ENCODE data around the gene HOXA3. TPM values are rescaled to one million over a fixed set of nuclear protein-coding genes. Genes with fewer than 3 reads are reported as not detected.

HOXA3 gene
- total RNA-seq, 1 experiment from 2014 or later, result not detected

DNA sequence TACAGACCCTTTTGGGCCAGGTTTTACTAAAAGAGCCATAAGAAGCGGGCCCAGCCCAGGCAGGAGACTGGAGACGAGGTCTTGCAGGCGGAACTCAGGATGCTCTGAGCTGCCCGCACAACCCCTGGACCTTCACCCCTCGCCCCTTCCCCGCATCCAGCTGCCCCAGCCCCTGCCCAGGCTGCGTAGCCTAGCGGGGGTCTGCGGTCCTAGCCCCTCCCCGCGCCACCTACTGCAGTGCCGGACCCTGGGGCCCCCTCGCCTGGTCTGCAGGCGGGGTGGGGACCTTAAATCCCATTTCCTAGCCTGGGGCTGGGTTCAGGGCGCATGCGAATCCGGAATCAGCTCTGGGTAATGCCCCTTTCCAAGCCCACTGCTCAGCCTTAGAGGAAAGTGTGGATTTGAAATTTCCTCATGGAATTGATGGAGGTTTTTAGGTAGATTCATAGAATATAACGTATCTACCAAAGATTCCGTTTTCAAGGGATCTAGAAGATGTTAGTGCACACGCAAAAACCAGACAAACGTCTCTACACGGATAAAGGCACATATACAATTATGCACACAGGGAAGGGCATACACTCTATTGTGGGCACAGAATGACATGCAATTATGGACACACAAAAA is 546 bp upstream of the HOXA3 start:
- no peak for DNase-seq (ENCODE audit: low spot score)
- Mint-ChIP-seq H3K27ac (no peak overlapping the region), H3K4me3 (no peak overlapping the region), H3K27me3 (ENCODE audit: low read depth) (peaks cover 100% of the 10 kb centered on the region), H3K4me1 (peaks cover 28% of the 10 kb centered on the region), H3K36me3 (peaks cover 3% of the 10 kb centered on the region), H3K9me3 (no peaks in the 10 kb centered on the region)
- CTCF ChIA-PET, result interaction anchor here (1.1 to 4.0 kb wide), 4 partner anchors 9 to 30 kb away, joined by 4 to 74 read pairs (median 11); partner anchors contain the start of gene HOXA5
- TF ChIP-seq FOXP1 (CRISPR knock-in tag; IDR thresholded peaks at IDR 0.05; ENCODE audit: borderline replicate concordance), result no peak
- no peak for ATAC-seq
- POLR2A ChIA-PET, result no interaction called here

DNA sequence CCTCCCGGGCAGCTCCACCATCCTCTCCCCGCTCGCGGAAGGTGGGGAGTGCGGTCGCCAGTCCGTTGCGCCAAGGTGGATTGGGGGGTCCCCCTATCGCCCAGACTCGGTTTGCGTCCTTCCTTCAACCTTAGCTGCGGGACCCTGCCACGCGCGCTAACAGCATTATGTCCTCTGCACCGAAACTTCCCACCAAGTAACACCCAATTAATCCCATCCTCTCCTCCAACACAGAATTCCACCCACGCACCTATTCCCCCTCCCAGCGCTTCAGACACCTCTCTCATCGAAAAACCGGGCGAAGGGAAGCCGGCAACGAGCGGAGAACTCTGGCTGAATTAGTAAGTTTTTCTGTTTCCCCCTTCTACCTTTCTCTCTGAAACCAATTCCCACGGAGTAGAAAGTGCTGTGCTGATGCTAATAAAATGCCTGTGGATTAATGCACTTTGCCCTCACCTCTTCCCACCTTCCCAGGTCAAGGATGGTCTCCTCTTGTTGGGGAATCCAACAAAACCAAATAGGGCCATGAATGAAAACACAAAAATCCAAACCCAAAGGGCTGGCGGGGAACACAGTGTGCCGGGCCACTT is 947 bp downstream of the HOXA3 start:
- no peaks in the 10 kb centered on the region for H3K9me3 Mint-ChIP-seq
- ChIA-PET CTCF (interaction anchor here (0.6 to 4.0 kb wide), 13 partner anchors 7 to 460 kb away, joined by 3 to 74 read pairs (median 4); partner anchors contain the start of gene HOXA9), POLR2A (no interaction called here)
- TF ChIP-seq, protein P1, sequence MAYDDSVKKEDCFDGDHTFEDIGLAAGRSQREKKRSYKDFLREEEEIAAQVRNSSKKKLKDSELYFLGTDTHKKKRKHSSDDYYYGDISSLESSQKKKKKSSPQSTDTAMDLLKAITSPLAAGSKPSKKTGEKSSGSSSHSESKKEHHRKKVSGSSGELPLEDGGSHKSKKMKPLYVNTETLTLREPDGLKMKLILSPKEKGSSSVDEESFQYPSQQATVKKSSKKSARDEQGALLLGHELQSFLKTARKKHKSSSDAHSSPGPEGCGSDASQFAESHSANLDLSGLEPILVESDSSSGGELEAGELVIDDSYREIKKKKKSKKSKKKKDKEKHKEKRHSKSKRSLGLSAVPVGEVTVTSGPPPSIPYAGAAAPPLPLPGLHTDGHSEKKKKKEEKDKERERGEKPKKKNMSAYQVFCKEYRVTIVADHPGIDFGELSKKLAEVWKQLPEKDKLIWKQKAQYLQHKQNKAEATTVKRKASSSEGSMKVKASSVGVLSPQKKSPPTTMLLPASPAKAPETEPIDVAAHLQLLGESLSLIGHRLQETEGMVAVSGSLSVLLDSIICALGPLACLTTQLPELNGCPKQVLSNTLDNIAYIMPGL (CRISPR knock-in tag; IDR thresholded peaks at IDR 0.05), result 0 out of 2 replicates have a peak, but pooled peaks have one; percentile 4
- no peak for TF ChIP-seq CREB1 (CRISPR knock-in tag; IDR thresholded peaks at IDR 0.05)
- no peak overlapping the region for H3K27ac Mint-ChIP-seq
- H3K4me1 Mint-ChIP-seq, result peaks cover 30% of the 10 kb centered on the region
- ATAC-seq (no peak), DNase-seq (ENCODE audit: low spot score) (no peak)
- H3K27me3 Mint-ChIP-seq (ENCODE audit: low read depth), result peaks cover 100% of the 10 kb centered on the region
- H3K36me3 Mint-ChIP-seq, result peaks cover 3% of the 10 kb centered on the region
- H3K4me3 Mint-ChIP-seq, result peak overlapping the region; percentile 55

DNA sequence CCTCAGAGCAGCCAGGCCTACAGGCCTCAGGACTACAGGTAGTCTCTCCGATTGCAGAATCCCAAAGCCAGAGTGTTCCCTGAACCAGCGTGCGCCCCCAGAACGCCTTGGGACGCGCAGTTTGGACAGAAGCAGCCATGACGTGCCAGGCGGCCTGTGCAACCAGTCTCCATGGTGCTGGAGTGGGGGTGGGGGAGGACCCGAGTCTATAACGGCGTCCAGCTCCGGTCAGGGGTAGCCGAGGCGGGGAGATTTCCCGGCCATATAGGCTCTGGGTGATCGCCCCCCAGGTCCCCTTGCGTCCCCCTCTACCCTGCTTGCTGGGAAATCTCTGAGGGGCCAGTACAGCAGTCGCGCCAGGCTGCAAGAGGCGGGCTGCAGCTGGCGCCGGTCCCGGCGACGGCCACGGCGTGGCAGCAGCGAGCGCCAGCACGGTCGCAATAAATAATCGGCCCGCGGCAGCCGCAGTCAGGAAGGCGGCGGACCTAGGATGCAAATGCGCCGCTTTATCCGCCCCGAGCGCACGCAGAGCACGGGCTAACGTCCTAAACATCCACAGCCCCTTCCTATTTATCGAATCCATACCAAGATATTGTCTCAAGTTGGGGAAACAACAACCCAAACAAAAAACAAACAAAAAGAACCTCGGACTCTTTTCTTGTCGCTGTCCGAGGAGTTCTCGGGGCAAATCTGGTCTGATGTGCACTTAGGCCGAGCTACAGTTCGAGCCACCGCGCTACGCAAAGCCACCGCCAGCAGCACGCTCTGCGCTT is 1.6 kb downstream of the HOXA3 start:
- CTCF ChIA-PET, result interaction anchor here (0.6 to 4.0 kb wide), 15 partner anchors 8 to 468 kb away, joined by 3 to 74 read pairs (median 4); partner anchors contain the start of gene HOXA9

More for the DNA sequence above, 1.6 kb downstream of the HOXA3 start:
- DNase-seq (ENCODE audit: low spot score), result peak; percentile 76
- POLR2A ChIA-PET, result no interaction called here
- Mint-ChIP-seq H3K4me1 (peaks cover 28% of the 10 kb centered on the region), H3K36me3 (peaks cover 3% of the 10 kb centered on the region), H3K27ac (no peak overlapping the region), H3K9me3 (no peaks in the 10 kb centered on the region), H3K27me3 (ENCODE audit: low read depth) (peaks cover 100% of the 10 kb centered on the region), H3K4me3 (peak overlapping the region; percentile 55)
- TF ChIP-seq, protein P2, sequence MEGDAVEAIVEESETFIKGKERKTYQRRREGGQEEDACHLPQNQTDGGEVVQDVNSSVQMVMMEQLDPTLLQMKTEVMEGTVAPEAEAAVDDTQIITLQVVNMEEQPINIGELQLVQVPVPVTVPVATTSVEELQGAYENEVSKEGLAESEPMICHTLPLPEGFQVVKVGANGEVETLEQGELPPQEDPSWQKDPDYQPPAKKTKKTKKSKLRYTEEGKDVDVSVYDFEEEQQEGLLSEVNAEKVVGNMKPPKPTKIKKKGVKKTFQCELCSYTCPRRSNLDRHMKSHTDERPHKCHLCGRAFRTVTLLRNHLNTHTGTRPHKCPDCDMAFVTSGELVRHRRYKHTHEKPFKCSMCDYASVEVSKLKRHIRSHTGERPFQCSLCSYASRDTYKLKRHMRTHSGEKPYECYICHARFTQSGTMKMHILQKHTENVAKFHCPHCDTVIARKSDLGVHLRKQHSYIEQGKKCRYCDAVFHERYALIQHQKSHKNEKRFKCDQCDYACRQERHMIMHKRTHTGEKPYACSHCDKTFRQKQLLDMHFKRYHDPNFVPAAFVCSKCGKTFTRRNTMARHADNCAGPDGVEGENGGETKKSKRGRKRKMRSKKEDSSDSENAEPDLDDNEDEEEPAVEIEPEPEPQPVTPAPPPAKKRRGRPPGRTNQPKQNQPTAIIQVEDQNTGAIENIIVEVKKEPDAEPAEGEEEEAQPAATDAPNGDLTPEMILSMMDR (IDR thresholded peaks at IDR 0.05), result peak; percentile 66
- TF ChIP-seq, protein P1 (CRISPR knock-in tag; IDR thresholded peaks at IDR 0.05), result peak; percentile 71; the same call in 1 of the 2 replicates
- TF ChIP-seq, protein P3, sequence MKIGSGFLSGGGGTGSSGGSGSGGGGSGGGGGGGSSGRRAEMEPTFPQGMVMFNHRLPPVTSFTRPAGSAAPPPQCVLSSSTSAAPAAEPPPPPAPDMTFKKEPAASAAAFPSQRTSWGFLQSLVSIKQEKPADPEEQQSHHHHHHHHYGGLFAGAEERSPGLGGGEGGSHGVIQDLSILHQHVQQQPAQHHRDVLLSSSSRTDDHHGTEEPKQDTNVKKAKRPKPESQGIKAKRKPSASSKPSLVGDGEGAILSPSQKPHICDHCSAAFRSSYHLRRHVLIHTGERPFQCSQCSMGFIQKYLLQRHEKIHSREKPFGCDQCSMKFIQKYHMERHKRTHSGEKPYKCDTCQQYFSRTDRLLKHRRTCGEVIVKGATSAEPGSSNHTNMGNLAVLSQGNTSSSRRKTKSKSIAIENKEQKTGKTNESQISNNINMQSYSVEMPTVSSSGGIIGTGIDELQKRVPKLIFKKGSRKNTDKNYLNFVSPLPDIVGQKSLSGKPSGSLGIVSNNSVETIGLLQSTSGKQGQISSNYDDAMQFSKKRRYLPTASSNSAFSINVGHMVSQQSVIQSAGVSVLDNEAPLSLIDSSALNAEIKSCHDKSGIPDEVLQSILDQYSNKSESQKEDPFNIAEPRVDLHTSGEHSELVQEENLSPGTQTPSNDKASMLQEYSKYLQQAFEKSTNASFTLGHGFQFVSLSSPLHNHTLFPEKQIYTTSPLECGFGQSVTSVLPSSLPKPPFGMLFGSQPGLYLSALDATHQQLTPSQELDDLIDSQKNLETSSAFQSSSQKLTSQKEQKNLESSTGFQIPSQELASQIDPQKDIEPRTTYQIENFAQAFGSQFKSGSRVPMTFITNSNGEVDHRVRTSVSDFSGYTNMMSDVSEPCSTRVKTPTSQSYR (CRISPR knock-in tag; IDR thresholded peaks at IDR 0.05), result no peak
- TF ChIP-seq SP1 (CRISPR knock-in tag; conservative IDR thresholded peaks at IDR 0.05), result 0 out of 2 replicates have a peak, but pooled peaks have one; percentile 16
- TF ChIP-seq, protein P4, sequence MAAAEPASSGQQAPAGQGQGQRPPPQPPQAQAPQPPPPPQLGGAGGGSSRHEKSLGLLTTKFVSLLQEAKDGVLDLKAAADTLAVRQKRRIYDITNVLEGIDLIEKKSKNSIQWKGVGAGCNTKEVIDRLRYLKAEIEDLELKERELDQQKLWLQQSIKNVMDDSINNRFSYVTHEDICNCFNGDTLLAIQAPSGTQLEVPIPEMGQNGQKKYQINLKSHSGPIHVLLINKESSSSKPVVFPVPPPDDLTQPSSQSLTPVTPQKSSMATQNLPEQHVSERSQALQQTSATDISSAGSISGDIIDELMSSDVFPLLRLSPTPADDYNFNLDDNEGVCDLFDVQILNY (CRISPR knock-in tag; IDR thresholded peaks at IDR 0.05), result 0 out of 2 replicates have a peak, but pooled peaks have one; percentile 23
- peak; percentile 57 for ATAC-seq

Measured in WTC11 (cell line).